Activated CD4-positive, alpha-beta T cell treated with anti-CD3 and anti-CD28 coated beads, Interleukin-2, amount 10 ng/mL, durations not matched to agents 7 days and 5 days (primary cell): ENCODE data around the gene RAD51D. TPM values are rescaled to one million over a fixed set of nuclear protein-coding genes. Genes with fewer than 3 reads are reported as not detected.

ENCODE experiments used
- CTCF ChIA-PET: fragments of 350-600 bp; sonication (Branson Sonifier 250); formaldehyde crosslinking; loops from one replicate; lab custom pipeline; 2021; ENCODE audit warnings: antibody characterized with exemption; lab: Charles Lee
- POLR2A ChIA-PET: fragments of 350-600 bp; sonication (Branson Sonifier 250); formaldehyde crosslinking; loops from one replicate; lab custom pipeline; 2021; ENCODE audit warnings: antibody characterized with exemption; lab: Charles Lee
- DNase-seq: peaks from one replicate; pipeline ENCODE4 v3.0.0-alpha.2; 2020
- H3K27ac Mint-ChIP-seq: one replicate; pipeline ENCODE4 v1.8.0; 2021; ENCODE audit warnings: mild to moderate bottlenecking, moderate library complexity, mixed read lengths
- H3K27me3 Mint-ChIP-seq: one replicate; pipeline ENCODE4 v1.8.0; 2021; ENCODE audit warnings: mixed read lengths
- H3K36me3 Mint-ChIP-seq: one replicate; pipeline ENCODE4 v1.8.0; 2021; ENCODE audit warnings: low read depth, mixed read lengths
- H3K4me1 Mint-ChIP-seq: one replicate; pipeline ENCODE4 v1.8.0; 2021; ENCODE audit warnings: mixed read lengths
- H3K4me3 Mint-ChIP-seq: one replicate; pipeline ENCODE4 v1.8.0; 2021; ENCODE audit warnings: mild to moderate bottlenecking, moderate library complexity, mixed read lengths
- H3K9me3 Mint-ChIP-seq: one replicate; pipeline ENCODE4 v1.8.0; 2021; ENCODE audit warnings: mixed read lengths
- total RNA-seq, 2 experiments: library from RNA; stranded (reverse); gene quantifications; one replicate each; pipeline ENCODE4 v1.2.3, GENCODE V29; 2021

RAD51D gene
- total RNA-seq, 2 experiments from 2014 or later = 26.7 to 41.6 TPM

DNA sequence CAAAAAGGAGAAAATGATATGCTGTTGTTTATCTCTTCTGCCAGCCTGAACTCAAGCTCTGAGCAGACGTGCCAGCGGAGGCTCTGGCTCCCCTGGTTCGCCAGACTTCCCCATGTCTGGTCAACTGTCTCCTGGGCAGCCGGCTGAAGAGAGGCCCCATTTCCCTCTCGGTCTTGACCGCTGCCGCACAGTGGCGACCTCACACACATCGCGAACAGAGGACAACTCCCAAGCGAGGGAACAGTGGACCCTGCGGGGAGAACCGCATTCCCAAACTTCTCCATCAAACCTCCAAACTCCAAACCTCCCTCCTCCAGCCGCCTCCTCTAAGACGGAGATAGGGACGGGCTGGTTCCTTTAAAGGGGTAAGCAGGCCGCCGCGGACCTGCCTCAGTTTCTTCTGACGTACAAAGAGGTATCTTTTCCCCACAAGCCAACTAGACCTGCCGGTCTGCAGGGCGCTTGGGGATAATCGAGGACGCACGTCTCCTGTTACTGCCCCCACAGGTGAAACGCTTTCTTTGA, 31.2 kb downstream of the RAD51D start:
- ChIA-PET POLR2A (interaction anchor here (0.7 kb wide), 1 partner anchor 15 kb away, joined by 8 read pairs; no protein-coding TSS in a partner anchor), CTCF (interaction anchor here (1.0 to 1.6 kb wide), 2 partner anchors 39 to 67 kb away, joined by 3 to 4 read pairs; no protein-coding TSS in a partner anchor)
- Mint-ChIP-seq H3K36me3 (peaks cover 5% of the 10 kb centered on the region), H3K4me3 (peak overlapping the region; percentile 87), H3K4me1 (peaks cover 55% of the 10 kb centered on the region), H3K27me3 (no peaks in the 10 kb centered on the region), H3K27ac (peak overlapping the region; percentile 89), H3K9me3 (no peaks in the 10 kb centered on the region)
- DNase-seq = no peak

DNA sequence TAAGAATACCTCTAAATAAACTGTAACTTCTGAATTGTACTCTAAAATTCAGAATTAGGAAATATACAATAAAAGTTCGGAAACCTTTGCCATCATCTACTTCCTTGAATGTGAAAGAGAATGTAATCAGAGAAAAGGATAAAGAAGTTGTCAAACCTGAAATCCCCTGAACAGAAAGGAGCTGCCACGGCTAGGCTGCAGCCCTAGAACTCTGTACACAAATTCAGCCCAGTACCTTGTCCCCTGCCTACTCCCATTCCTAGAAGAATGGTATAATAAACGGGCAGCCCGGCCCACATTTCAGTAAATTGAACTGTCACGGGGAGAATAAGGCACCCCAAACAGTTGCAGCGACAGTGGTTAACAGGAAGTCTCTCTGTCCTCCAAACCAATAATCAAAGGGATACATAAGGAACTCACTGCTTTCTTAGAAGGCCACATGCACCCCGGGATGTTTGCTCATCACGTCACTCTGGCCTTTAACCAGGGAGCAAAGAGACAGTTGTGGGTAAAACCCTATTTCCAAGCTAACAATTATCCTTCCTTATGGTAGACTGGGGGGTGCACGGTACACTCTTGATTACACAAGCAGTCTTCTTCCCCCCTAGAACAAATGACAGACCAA, 31.8 kb downstream of the RAD51D start:
- H3K9me3 Mint-ChIP-seq = no peaks in the 10 kb centered on the region
- CTCF ChIA-PET = interaction anchor here (1.0 to 1.6 kb wide), 2 partner anchors 39 to 66 kb away, joined by 3 to 4 read pairs; no protein-coding TSS in a partner anchor
- peaks cover 60% of the 10 kb centered on the region for H3K4me1 Mint-ChIP-seq
- peak overlapping the region; percentile 89 for H3K27ac Mint-ChIP-seq
- peak; percentile 37 for DNase-seq
- POLR2A ChIA-PET = interaction anchor here (0.7 kb wide), 1 partner anchor 15 kb away, joined by 8 read pairs; no protein-coding TSS in a partner anchor
- H3K27me3 Mint-ChIP-seq = no peaks in the 10 kb centered on the region
- peaks cover 5% of the 10 kb centered on the region for H3K36me3 Mint-ChIP-seq
- H3K4me3 Mint-ChIP-seq = peak overlapping the region; percentile 87

DNA sequence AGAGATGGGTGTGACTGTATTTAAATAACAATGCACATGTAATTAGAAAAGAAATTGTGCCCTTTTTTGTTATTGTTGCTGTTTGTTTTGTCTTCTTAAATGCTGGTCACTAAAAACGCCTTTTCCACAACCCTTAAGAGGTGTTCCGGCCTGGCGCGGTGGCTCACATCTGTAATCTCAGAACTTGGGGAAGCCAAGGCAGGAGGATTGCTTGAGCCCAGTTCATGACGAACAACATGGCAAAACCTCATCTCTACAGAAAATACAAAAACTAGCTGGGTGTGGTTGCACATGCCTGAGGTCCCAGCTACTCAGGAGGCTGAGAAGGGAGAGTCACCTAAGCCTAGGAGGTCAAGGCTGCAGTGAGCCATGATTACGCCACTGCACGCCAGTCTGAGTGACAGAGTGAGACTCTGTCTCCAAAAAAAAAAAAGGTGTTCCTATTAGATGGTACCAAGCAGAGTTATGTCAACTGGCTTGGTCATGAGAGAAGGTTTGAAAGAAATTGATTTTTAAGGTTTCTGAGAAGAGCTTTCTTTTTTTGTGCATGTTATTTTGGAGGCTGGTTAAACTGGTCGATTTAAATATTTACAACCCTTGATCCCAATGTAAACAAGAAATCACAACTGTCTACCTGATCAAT, 32.6 kb downstream of the RAD51D start:
- peaks cover 5% of the 10 kb centered on the region for H3K36me3 Mint-ChIP-seq
- H3K4me1 Mint-ChIP-seq = peaks cover 68% of the 10 kb centered on the region
- CTCF ChIA-PET = interaction anchor here (0.7 to 1.6 kb wide), 3 partner anchors 18 to 66 kb away, joined by 3 to 4 read pairs (median 3); no protein-coding TSS in a partner anchor
- no peaks in the 10 kb centered on the region for H3K9me3 Mint-ChIP-seq
- peak overlapping the region; percentile 87 for H3K4me3 Mint-ChIP-seq
- no peak for DNase-seq
- H3K27ac Mint-ChIP-seq = peak overlapping the region; percentile 89
- no peaks in the 10 kb centered on the region for H3K27me3 Mint-ChIP-seq
- POLR2A ChIA-PET = interaction anchor here (0.6 kb wide), 1 partner anchor 36 kb away, joined by 4 read pairs; no protein-coding TSS in a partner anchor

DNA sequence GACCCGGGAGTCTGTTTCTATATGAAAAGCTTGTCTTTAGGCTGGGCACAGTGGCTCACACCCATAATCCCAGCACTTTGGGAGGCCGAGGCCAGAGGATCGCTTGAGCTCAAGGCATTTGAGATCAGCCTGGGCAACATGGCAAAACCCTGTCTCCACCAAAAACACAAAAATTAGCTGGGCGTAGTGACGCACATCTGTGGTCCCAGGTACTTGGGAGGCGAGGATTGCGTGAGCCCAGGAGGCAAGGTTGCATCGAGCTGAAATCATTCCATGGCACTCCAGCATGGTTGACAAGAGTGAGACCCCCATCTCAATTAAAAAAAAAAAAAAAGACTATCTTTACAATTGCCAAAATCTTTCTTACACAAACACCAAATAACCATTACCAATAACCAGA, 33.5 kb downstream of the RAD51D start:
- Mint-ChIP-seq H3K9me3 (no peaks in the 10 kb centered on the region), H3K27ac (no peak overlapping the region), H3K4me3 (no peak overlapping the region), H3K27me3 (no peaks in the 10 kb centered on the region), H3K4me1 (peaks cover 74% of the 10 kb centered on the region), H3K36me3 (peaks cover 5% of the 10 kb centered on the region)
- CTCF ChIA-PET = interaction anchor here (0.7 to 1.5 kb wide), 3 partner anchors 9 to 87 kb away, joined by 3 to 5 read pairs (median 4); no protein-coding TSS in a partner anchor
- DNase-seq = no peak
- POLR2A ChIA-PET = interaction anchor here (0.6 to 0.7 kb wide), 2 partner anchors 35 to 95 kb away, joined by 3 to 4 read pairs; no protein-coding TSS in a partner anchor

DNA sequence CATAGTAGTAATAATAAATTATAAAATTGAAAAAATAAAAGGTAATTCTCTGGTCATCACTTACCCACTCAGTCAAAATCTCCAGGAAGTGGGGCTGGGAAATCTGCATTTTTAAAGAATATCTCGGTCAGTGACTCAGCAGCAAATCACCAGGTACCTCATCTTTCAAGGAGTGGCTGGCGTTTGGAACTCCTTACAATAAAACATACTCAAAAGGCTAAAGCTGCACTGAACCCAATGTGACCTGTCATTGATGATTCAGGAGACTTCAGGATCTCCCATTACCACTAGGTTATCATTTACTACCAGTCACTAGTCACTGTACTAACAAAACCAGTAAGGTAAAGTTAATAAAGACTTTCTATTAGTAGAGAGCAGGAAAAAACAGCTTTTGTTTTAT, 34.7 kb downstream of the RAD51D start:
- ChIA-PET POLR2A (no interaction called here), CTCF (interaction anchor here (0.8 to 1.5 kb wide), 5 partner anchors 10 to 86 kb away, joined by 3 to 5 read pairs (median 3); no protein-coding TSS in a partner anchor)
- Mint-ChIP-seq H3K4me3 (no peak overlapping the region), H3K9me3 (no peaks in the 10 kb centered on the region), H3K27me3 (no peaks in the 10 kb centered on the region), H3K27ac (peak overlapping the region; percentile 11), H3K4me1 (peaks cover 76% of the 10 kb centered on the region), H3K36me3 (peaks cover 6% of the 10 kb centered on the region)
- DNase-seq = no peak

GRCh38 chr17:35083071-35083470, 36.6 kb downstream of the RAD51D start:
- Mint-ChIP-seq H3K27ac (no peak overlapping the region), H3K9me3 (no peaks in the 10 kb centered on the region), H3K27me3 (no peaks in the 10 kb centered on the region), H3K4me3 (no peak overlapping the region), H3K36me3 (peaks cover 15% of the 10 kb centered on the region), H3K4me1 (peaks cover 79% of the 10 kb centered on the region)
- CTCF ChIA-PET = interaction anchor here (1.2 to 1.7 kb wide), 2 partner anchors 17 to 32 kb away, joined by 3 to 6 read pairs; no protein-coding TSS in a partner anchor
- POLR2A ChIA-PET = no interaction called here
- no peak for DNase-seq

DNA sequence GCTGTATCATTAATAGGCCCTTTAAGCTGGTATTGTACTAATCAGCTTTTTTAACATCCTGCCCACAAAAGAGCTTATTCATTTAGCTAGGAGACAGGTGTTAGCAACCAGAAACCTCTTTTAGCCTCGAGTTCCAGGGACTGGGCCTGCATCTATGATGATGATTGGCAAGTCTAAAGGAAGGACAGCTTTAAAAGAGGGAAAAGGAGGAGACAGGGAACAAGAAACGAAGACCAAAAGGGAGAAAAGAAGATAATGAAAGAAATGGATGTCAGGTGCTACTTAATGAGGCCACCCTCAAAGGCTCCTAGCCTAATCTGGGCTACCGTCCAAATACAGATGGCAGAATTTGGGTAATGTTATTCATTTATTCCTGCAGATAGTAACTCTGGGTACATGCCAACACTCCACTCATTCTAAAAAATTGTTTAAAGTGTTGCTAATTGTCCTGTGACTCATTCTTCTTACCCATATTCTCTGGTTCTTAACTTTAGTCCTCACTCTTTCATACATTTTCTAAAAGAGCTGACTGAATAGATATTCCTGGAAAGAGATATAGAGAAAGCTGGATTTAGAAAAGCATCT, 37.5 kb downstream of the RAD51D start:
- peaks cover 78% of the 10 kb centered on the region for H3K4me1 Mint-ChIP-seq
- no peak overlapping the region for H3K4me3 Mint-ChIP-seq
- DNase-seq = no peak
- ChIA-PET CTCF (interaction anchor here (0.7 to 3.0 kb wide), 5 partner anchors 12 to 59 kb away, joined by 3 to 11 read pairs (median 3); partner anchors contain the start of gene RFFL), POLR2A (no interaction called here)
- H3K9me3 Mint-ChIP-seq = no peaks in the 10 kb centered on the region
- no peaks in the 10 kb centered on the region for H3K27me3 Mint-ChIP-seq
- H3K27ac Mint-ChIP-seq = peak overlapping the region; percentile 80
- peaks cover 21% of the 10 kb centered on the region for H3K36me3 Mint-ChIP-seq

DNA sequence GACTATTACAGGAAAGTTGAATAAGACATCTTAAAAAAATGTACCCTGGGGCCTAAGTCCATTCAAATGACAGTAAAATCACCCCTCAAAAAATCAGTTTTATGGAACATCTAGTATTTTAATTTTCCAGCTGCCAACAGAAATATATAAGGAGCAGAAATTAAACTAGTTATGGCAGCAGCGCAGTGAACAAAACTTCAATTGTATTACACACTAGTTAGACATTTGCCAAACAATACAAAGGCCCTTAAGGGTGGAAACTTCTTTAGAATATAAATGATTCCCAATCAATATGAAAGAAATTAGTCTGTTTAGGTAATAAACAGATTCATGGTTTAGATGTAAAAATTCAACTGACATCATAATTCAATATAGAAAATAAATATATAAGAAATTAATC, 38.0 kb downstream of the RAD51D start:
- no peaks in the 10 kb centered on the region for H3K27me3 Mint-ChIP-seq
- ChIA-PET POLR2A (interaction anchor here (1.0 kb wide), 1 partner anchor 13 kb away, joined by 4 read pairs; no protein-coding TSS in a partner anchor), CTCF (interaction anchor here (0.8 to 3.0 kb wide), 5 partner anchors 8 to 60 kb away, joined by 3 to 12 read pairs (median 6); partner anchors contain the start of gene RFFL)
- H3K9me3 Mint-ChIP-seq = no peaks in the 10 kb centered on the region
- no peak for DNase-seq
- H3K36me3 Mint-ChIP-seq = peaks cover 23% of the 10 kb centered on the region
- H3K27ac Mint-ChIP-seq = peak overlapping the region; percentile 88
- H3K4me1 Mint-ChIP-seq = peaks cover 76% of the 10 kb centered on the region
- H3K4me3 Mint-ChIP-seq = no peak overlapping the region

GRCh38 chr17:35080536-35080935, 39.1 kb downstream of the RAD51D start:
- POLR2A ChIA-PET = interaction anchor here (1.0 kb wide), 1 partner anchor 30 kb away, joined by 3 read pairs; no protein-coding TSS in a partner anchor
- H3K4me1 Mint-ChIP-seq = peaks cover 68% of the 10 kb centered on the region
- no peaks in the 10 kb centered on the region for H3K27me3 Mint-ChIP-seq
- no peaks in the 10 kb centered on the region for H3K9me3 Mint-ChIP-seq
- CTCF ChIA-PET = interaction anchor here (1.1 to 3.0 kb wide), 3 partner anchors 9 to 20 kb away, joined by 3 to 12 read pairs (median 11); partner anchors contain the start of gene RFFL
- DNase-seq = peak; percentile 29
- H3K36me3 Mint-ChIP-seq = peaks cover 24% of the 10 kb centered on the region
- H3K4me3 Mint-ChIP-seq = peak overlapping the region; percentile 15
- peak overlapping the region; percentile 88 for H3K27ac Mint-ChIP-seq

- Mint-ChIP-seq H3K27ac (peak overlapping the region; percentile 88), H3K27me3 (no peaks in the 10 kb centered on the region), H3K9me3 (no peaks in the 10 kb centered on the region), H3K36me3 (peaks cover 22% of the 10 kb centered on the region), H3K4me3 (no peak overlapping the region), H3K4me1 (peaks cover 69% of the 10 kb centered on the region)
- DNase-seq = no peak
- CTCF ChIA-PET = interaction anchor here (0.8 to 3.0 kb wide), 5 partner anchors 10 to 58 kb away, joined by 3 to 12 read pairs (median 3); partner anchors contain the start of gene RFFL
- POLR2A ChIA-PET = no interaction called here
Measured at GRCh38 chr17:35079547-35080423, 39.9 kb downstream of the RAD51D start.

- Mint-ChIP-seq H3K4me1 (peaks cover 78% of the 10 kb centered on the region), H3K27me3 (no peaks in the 10 kb centered on the region), H3K9me3 (no peaks in the 10 kb centered on the region), H3K36me3 (peaks cover 28% of the 10 kb centered on the region), H3K27ac (no peak overlapping the region), H3K4me3 (no peak overlapping the region)
- CTCF ChIA-PET = interaction anchor here (1.0 to 1.4 kb wide), 2 partner anchors 17 to 23 kb away, joined by 3 to 4 read pairs; no protein-coding TSS in a partner anchor
- DNase-seq = no peak
- POLR2A ChIA-PET = no interaction called here
Measured at GRCh38 chr17:35076874-35077273, 42.8 kb downstream of the RAD51D start.
